Measurements from ENCODE around the gene SPRED2. TPM values are rescaled to one million over a fixed set of nuclear protein-coding genes. Genes with fewer than 3 reads are reported as not detected.

The SPRED2 gene
- total RNA-seq, 1 donor from 2014 or later: 18.4 TPM

DNA sequence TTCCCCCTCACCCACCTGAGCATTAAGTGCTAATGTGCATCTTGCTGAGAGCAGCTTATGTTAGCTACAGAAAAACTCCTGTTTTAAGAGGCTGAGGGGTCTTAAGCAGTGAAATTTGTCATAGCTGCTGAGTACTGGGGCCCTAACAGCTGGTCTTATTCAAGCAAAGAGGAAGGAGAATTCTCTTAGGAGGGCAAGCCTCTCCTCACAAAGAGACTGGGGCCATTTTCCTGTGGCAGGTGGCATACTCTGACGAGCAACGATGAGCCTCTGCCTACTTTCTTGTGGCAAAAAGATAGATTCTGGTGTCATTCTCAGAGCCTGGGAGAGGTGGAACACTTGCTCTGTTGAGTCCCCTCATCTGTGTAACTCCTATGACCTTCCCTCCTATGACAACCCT lies 53.2 kb downstream of the SPRED2 start:
- no peak for DNase-seq (ENCODE audit: extremely low spot score in 2 of 2)
- no peaks in the 10 kb centered on the region for H3K27me3 ChIP-seq
- intact Hi-C loops (cut with DNase I): no loop called here
- no peak overlapping the region for H3K4me3 ChIP-seq
- no peak for TF ChIP-seq POLR2AphosphoS5 (IDR thresholded peaks at IDR 0.05; ENCODE audit: insufficient read depth in 1 of 2, low read depth in 1 of 2)
- H3K27ac ChIP-seq: no peak overlapping the region
- H3K4me1 ChIP-seq: peaks cover 65% of the 10 kb centered on the region
- H3K9me3 ChIP-seq: no peaks in the 10 kb centered on the region
- no peaks in the 10 kb centered on the region for H3K36me3 ChIP-seq

- H3K9me3 ChIP-seq: no peaks in the 10 kb centered on the region
- H3K4me3 ChIP-seq: no peak overlapping the region
- H3K4me1 ChIP-seq: peaks cover 55% of the 10 kb centered on the region
- DNase-seq (ENCODE audit: extremely low spot score in 2 of 2): no peak
- no peak overlapping the region for H3K27ac ChIP-seq
- no peaks in the 10 kb centered on the region for H3K36me3 ChIP-seq
- TF ChIP-seq POLR2A (IDR thresholded peaks at IDR 0.05) (no peak), POLR2AphosphoS5 (IDR thresholded peaks at IDR 0.05; ENCODE audit: insufficient read depth in 1 of 2, low read depth in 1 of 2) (no peak), CTCF (IDR thresholded peaks at IDR 0.05) (no peak)
- no peaks in the 10 kb centered on the region for H3K27me3 ChIP-seq
- intact Hi-C loops (cut with DNase I): no loop called here
Observed at GRCh38 chr2:65378290-65378689, 54.1 kb downstream of the SPRED2 start.

DNA sequence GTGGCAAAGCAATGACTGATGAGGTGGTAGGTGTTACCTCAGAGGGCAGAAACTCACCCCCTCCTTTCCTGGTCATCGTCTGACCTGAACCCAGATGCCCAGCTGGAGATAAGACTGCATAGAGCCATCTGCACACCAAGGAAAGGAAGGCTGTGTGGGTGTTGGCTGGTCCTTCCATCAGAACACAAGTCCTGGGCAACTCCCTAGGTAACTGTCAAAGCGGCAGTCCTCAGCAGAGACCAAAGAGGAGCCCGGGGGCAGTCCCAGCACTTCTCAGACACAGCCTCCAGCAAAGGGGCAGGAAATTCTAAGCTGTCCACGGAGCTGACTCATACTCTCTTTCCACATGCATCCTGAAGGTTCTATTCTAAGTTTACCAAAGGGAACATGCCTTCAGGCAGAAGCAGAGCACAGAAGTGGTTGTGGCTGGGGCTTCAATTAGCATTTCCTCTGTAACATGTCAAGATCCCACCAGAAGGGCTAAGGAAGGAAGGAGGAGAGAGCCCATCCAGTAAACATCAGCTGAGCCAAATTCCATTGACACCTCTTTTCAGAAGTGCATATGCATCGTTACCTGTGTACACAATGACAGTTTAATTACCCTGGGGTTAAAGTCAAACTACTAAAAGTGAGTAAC lies 54.7 kb downstream of the SPRED2 start:
- Histone ChIP-seq H3K9me3 (no peaks in the 10 kb centered on the region), H3K36me3 (no peaks in the 10 kb centered on the region), H3K27me3 (no peaks in the 10 kb centered on the region), H3K27ac (peak overlapping the region; percentile 3), H3K4me1 (peaks cover 49% of the 10 kb centered on the region), H3K4me3 (no peak overlapping the region)
- DNase-seq (ENCODE audit: extremely low spot score in 2 of 2): no peak
- intact Hi-C loops (cut with DNase I): no loop called here
- TF ChIP-seq POLR2A (IDR thresholded peaks at IDR 0.05): no peak
- no peak for TF ChIP-seq CTCF (IDR thresholded peaks at IDR 0.05)
- no peak for TF ChIP-seq POLR2AphosphoS5 (IDR thresholded peaks at IDR 0.05; ENCODE audit: insufficient read depth in 1 of 2, low read depth in 1 of 2)

GRCh38 chr2:65375723-65376122 lies 56.7 kb downstream of the SPRED2 start:
- Histone ChIP-seq H3K27me3 (no peaks in the 10 kb centered on the region), H3K27ac (no peak overlapping the region), H3K4me1 (peaks cover 30% of the 10 kb centered on the region), H3K9me3 (no peaks in the 10 kb centered on the region), H3K4me3 (no peak overlapping the region), H3K36me3 (no peaks in the 10 kb centered on the region)
- TF ChIP-seq CTCF (IDR thresholded peaks at IDR 0.05): no peak
- TF ChIP-seq POLR2AphosphoS5 (IDR thresholded peaks at IDR 0.05; ENCODE audit: insufficient read depth in 1 of 2, low read depth in 1 of 2): no peak
- no peak for TF ChIP-seq POLR2A (IDR thresholded peaks at IDR 0.05)
- DNase-seq (ENCODE audit: extremely low spot score in 2 of 2): no peak
- intact Hi-C loops (cut with DNase I): no loop called here

DNA sequence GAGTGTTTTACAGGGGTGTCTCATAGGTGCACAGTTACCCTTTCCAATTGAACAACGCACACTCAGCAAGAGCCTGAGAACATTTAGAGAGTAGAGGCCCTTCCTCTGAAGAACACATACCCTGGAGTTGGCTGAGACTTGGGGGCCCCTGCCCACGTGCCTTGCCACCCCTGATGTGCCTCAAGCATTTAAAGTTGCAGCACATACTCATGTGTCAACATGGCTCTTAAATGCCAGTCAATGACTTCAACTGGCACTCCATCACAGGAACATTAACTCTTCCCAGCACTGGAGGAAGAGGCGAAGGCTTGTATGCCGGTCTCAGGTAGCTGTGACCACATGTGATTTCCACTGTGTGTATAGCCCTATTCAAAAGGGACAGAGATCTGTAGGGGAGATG lies 57.4 kb downstream of the SPRED2 start:
- Histone ChIP-seq H3K4me1 (peaks cover 22% of the 10 kb centered on the region), H3K36me3 (no peaks in the 10 kb centered on the region), H3K4me3 (no peak overlapping the region), H3K9me3 (no peaks in the 10 kb centered on the region), H3K27me3 (no peaks in the 10 kb centered on the region), H3K27ac (peak overlapping the region; percentile 1)
- intact Hi-C loops (cut with DNase I): no loop called here
- TF ChIP-seq POLR2AphosphoS5 (IDR thresholded peaks at IDR 0.05; ENCODE audit: insufficient read depth in 1 of 2, low read depth in 1 of 2) (no peak), POLR2A (IDR thresholded peaks at IDR 0.05) (no peak), CTCF (IDR thresholded peaks at IDR 0.05) (no peak)
- DNase-seq (ENCODE audit: extremely low spot score in 2 of 2): no peak

Measured in vagina (tissue), 2 donors.